Esophagus squamous epithelium (tissue), 5 donors: Measurements from ENCODE around the gene NUCB1. TPM values are rescaled to one million over a fixed set of nuclear protein-coding genes. Genes with fewer than 3 reads are reported as not detected.

ENCODE experiments used
- DNase-seq: peaks from one replicate; lab custom pipeline; 2025; lab: John Stamatoyannopoulos, UW
- H3K27ac ChIP-seq, 4 donors: fragments of 200-600 bp; sonication (generic); one replicate each; pipeline ENCODE4 v1.5.1; 2016 to 2019; ENCODE audit warnings: mild to moderate bottlenecking in 1 of 4
- H3K27me3 ChIP-seq, 4 donors: fragments of 200-600 bp; sonication (generic); 1 replicate in 3 of 4; 2 replicates in 1 of 4; pipeline versions ENCODE4 v1.5.1 to v1.6.0; 2017 to 2021; ENCODE audit warnings: antibody characterized with exemption in 1 of 4
- H3K36me3 ChIP-seq, 3 donors: fragments of 200-600 bp; sonication (generic); one replicate each; pipeline ENCODE4 v1.5.1; 2016 to 2019
- H3K4me1 ChIP-seq, 3 donors: fragments of 200-600 bp; sonication (generic); one replicate each; pipeline ENCODE4 v1.5.1; 2017 to 2019
- H3K4me3 ChIP-seq, 4 donors: fragments of 200-600 bp; sonication (generic); 1 replicate in 3 of 4; 2 replicates in 1 of 4; pipeline ENCODE4 v1.5.1; 2016 to 2019; ENCODE audit warnings: mild to moderate bottlenecking in 2 of 4, moderate library complexity in 1 of 4
- H3K9me3 ChIP-seq, 3 donors: fragments of 200-600 bp; sonication (generic); one replicate each; pipeline ENCODE4 v1.5.1; 2016 to 2019
- POLR2A ChIP-seq, 4 donors: fragments of 450-650 bp; IDR thresholded peaks; one replicate each; pipeline ENCODE4 v1.6.1; 2017; ENCODE audit warnings: antibody characterized with exemption in 4 of 4, mild to moderate bottlenecking in 4 of 4, moderate library complexity in 3 of 4
- WGBS, 2 donors: methylation state at CpG; one replicate each; pipeline ENCODE4 v1.1.5; 2018; 5-methylcytosine and 5-hydroxymethylcytosine counted together
- intact Hi-C: fragments of 100-400 bp; cut with DNase I; formaldehyde crosslinking; loops from one replicate; pipeline ENCODE4 v1.15.0; 2022
- total RNA-seq, 4 donors: library from RNA; depleted of rRNA; stranded (reverse); fragments of >200 nt; gene quantifications; one replicate each; pipeline ENCODE4 v1.1.0, GENCODE V29; 2016
- TF ChIP-seq, protein P1 (sequence below), 6 experiments: fragments of 450-650 bp in 4 of 6; fragments of 200-600 bp in 2 of 6; sonication (generic) in 2 of 6; IDR thresholded peaks; one replicate each; pipeline ENCODE4 v1.5.1; 2016 to 2019; ENCODE audit warnings: antibody characterized with exemption in 6 of 6, mild to moderate bottlenecking in 4 of 6, moderate library complexity in 4 of 6
- donor health status: DM: yes; HTN: yes; CAD: no.

The NUCB1 gene
- total RNA-seq, 4 donors from 2014 or later: 93.5 to 186 (median 157) TPM

- Histone ChIP-seq H3K4me1 (peaks cover 26 to 44% (median 30%) of the 10 kb centered on the region in 3 donors), H3K36me3 (peaks cover 0 to 6% (median 0%) of the 10 kb centered on the region in 3 donors), H3K27ac (peak overlapping the region in 3 of 4 donors; percentile 39 to 94 (median 84)), H3K9me3 (no peaks in the 10 kb centered on the region), H3K4me3 (no peak overlapping the region), H3K27me3 (no peaks in the 10 kb centered on the region)
- intact Hi-C loops: no loop called here
- TF ChIP-seq, protein P1, sequence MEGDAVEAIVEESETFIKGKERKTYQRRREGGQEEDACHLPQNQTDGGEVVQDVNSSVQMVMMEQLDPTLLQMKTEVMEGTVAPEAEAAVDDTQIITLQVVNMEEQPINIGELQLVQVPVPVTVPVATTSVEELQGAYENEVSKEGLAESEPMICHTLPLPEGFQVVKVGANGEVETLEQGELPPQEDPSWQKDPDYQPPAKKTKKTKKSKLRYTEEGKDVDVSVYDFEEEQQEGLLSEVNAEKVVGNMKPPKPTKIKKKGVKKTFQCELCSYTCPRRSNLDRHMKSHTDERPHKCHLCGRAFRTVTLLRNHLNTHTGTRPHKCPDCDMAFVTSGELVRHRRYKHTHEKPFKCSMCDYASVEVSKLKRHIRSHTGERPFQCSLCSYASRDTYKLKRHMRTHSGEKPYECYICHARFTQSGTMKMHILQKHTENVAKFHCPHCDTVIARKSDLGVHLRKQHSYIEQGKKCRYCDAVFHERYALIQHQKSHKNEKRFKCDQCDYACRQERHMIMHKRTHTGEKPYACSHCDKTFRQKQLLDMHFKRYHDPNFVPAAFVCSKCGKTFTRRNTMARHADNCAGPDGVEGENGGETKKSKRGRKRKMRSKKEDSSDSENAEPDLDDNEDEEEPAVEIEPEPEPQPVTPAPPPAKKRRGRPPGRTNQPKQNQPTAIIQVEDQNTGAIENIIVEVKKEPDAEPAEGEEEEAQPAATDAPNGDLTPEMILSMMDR (IDR thresholded peaks at IDR 0.05): no peak
- TF ChIP-seq POLR2A (IDR thresholded peaks at IDR 0.05): no peak
- WGBS, 2 donors: 70 to 80% methylated on average over 15 to 18 of the region's 19 CpGs
- no peak for DNase-seq
Observed at GRCh38 chr19:48961051-48961649, 61.0 kb downstream of the NUCB1 start.

DNA sequence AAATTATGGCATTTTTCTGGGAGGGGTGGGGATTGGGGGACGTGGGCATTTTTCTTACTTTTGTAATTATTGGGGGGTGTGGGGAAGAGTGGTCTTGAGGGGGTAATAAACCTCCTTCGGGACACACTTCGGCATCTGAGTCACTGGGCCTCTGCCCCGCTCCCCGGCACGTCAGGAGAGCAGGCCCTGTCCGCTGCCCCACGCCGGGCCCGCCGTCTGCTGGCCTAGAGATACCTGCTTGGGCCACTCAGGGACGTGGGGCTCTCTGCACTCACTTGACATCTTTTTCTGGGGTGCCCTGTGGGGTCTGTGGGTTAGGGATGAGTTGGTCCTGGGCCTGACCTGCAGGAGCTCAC lies 61.5 kb downstream of the NUCB1 start:
- TF ChIP-seq, protein P1 (IDR thresholded peaks at IDR 0.05): no peak
- no peak for TF ChIP-seq POLR2A (IDR thresholded peaks at IDR 0.05)
- Histone ChIP-seq H3K4me3 (no peak overlapping the region), H3K4me1 (peaks cover 31 to 46% (median 35%) of the 10 kb centered on the region in 3 donors), H3K27ac (peak overlapping the region; percentile 84 to 95 (median 94)), H3K27me3 (no peaks in the 10 kb centered on the region), H3K9me3 (no peaks in the 10 kb centered on the region), H3K36me3 (peaks cover 0 to 7% (median 0%) of the 10 kb centered on the region in 3 donors)
- intact Hi-C loops: no loop called here
- DNase-seq: no peak
- WGBS, 2 donors: 79 to 84% methylated on average over 9 to 10 of the region's 12 CpGs

DNA sequence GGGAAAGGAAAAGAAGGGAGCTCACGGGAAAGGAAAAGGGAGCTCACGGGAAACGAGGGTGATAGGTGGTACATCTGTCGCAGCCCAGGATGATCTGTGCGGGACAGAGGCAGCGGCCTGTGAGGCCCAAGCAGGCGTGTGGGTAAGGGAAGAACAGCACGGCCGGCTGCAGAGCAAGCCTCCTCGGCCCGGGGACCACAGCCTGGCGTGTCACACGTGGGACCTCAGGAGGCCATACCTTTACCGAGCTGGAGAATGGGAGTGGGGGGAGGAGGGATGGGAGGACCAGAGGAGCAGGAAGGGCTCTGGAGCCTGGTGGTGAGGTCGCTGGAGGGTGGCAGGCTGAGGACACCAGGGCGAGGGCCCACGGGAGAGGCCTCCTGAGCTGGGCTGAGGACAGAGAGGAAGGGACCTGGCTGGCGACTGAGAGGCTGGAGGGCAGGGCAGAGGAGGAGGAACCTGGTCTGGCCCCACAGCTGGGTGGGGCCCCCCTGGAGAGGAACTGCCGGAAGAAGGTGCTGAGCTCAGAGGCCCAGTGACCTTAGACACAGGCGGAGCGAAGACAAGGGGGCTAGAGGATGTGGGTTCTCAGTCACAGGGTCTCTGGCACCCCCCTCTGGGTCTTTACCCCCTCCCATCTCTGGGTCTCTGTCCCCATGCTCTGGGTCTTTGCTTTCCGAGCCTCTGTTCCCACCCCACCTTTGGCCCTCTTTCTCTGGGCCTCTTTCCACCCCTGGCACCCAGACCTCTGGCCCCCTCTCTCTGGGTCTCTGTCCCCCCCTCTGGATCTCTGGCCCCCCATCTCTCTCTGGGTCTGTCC lies 62.1 kb downstream of the NUCB1 start:
- Histone ChIP-seq H3K4me1 (peaks cover 37 to 52% (median 41%) of the 10 kb centered on the region in 3 donors), H3K27me3 (no peaks in the 10 kb centered on the region), H3K36me3 (peaks cover 0 to 13% (median 0%) of the 10 kb centered on the region in 3 donors), H3K4me3 (peak overlapping the region in 1 of 4 donors; percentile 9), H3K27ac (peak overlapping the region; percentile 84 to 95 (median 94)), H3K9me3 (no peaks in the 10 kb centered on the region)
- intact Hi-C loops: no loop called here
- TF ChIP-seq, protein P1 (IDR thresholded peaks at IDR 0.05): peak in 1 of 6 experiments; percentile 2
- peak in 2 of 4 donors; percentile 39 to 72 for TF ChIP-seq POLR2A (IDR thresholded peaks at IDR 0.05)
- 46 to 66% methylated on average over 18 to 22 of the region's 22 CpGs for WGBS, 2 donors
- no peak for DNase-seq

DNA sequence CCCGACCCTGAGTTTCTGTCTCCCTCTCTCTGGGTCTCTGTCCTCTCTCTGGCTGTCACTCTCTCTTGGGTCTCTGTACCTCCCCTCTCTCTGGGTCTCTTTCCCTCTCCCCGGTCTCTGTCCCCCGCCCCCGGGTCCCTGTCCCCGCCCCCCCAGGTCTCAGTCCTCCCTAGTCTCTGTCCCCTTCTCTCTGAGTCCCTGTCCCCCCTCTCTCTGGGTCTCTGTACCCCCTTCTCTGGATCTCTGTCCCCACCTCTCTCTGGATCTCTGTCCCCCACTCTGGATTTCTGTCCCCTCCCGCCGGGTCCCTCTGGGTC lies 62.7 kb downstream of the NUCB1 start:
- Histone ChIP-seq H3K36me3 (peaks cover 0 to 19% (median 0%) of the 10 kb centered on the region in 3 donors), H3K27me3 (no peaks in the 10 kb centered on the region), H3K9me3 (no peaks in the 10 kb centered on the region), H3K4me1 (peaks cover 42 to 58% (median 44%) of the 10 kb centered on the region in 3 donors), H3K27ac (peak overlapping the region; percentile 84 to 95 (median 94)), H3K4me3 (peak overlapping the region in 1 of 4 donors; percentile 9)
- no peak for DNase-seq
- TF ChIP-seq, protein P1 (IDR thresholded peaks at IDR 0.05): no peak
- TF ChIP-seq POLR2A (IDR thresholded peaks at IDR 0.05): no peak
- 62 to 73% methylated on average over 4 to 7 of the region's 7 CpGs for WGBS, 2 donors
- intact Hi-C loops: no loop called here
